ENCODE data around the gene ZBTB7B.

DNA sequence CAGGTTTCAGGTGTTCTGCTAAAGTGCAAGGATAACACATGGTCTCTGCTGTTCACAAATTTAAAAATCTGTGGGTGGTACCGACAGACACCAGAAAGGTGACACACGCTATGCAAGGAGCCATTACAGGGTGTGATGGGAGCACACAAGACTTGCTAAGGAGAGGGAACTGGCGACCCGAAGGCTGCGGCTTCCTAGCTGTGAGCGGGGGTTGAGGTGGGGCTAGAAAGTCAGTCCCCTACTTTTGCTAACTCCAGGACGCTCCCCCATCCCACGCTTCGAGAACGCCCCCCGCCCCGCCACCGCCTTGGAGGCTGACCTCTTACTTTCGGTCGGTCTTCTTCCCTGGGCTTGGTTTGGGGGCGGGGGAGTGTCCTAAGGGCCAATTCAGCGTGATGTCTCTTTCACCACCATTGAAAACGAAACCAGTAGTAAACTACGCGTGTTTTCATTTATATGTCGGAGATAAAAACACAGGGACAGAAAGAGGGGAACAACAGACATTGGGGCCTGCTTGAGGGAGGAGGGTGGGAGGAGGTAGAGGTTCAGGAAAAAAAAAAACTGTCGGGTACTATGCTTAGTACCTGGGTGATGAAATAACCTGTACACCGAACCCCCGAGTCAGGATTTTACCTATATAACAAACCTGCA is 27.1 kb upstream of the ZBTB7B start:
- TF ChIP-seq, protein P1, sequence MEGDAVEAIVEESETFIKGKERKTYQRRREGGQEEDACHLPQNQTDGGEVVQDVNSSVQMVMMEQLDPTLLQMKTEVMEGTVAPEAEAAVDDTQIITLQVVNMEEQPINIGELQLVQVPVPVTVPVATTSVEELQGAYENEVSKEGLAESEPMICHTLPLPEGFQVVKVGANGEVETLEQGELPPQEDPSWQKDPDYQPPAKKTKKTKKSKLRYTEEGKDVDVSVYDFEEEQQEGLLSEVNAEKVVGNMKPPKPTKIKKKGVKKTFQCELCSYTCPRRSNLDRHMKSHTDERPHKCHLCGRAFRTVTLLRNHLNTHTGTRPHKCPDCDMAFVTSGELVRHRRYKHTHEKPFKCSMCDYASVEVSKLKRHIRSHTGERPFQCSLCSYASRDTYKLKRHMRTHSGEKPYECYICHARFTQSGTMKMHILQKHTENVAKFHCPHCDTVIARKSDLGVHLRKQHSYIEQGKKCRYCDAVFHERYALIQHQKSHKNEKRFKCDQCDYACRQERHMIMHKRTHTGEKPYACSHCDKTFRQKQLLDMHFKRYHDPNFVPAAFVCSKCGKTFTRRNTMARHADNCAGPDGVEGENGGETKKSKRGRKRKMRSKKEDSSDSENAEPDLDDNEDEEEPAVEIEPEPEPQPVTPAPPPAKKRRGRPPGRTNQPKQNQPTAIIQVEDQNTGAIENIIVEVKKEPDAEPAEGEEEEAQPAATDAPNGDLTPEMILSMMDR (IDR thresholded peaks at IDR 0.05) = no peak
- no peak for TF ChIP-seq POLR2A (IDR thresholded peaks at IDR 0.05)
